NCI-H82 treated with DMSO at 0.1 percent for 48 hours (cell line): ENCODE measurements around the gene FHIT.
"Not testable (repeated sequence)": the region's sequence is repeated elsewhere in the genome, so short reads cannot be mapped to it uniquely, and the experiment has no call there.

ENCODE experiments used
- DNase-seq: peaks from one replicate; lab custom pipeline; 2025; ENCODE audit not compliant: unreplicated experiment; lab: John Stamatoyannopoulos, UW

FHIT gene

GRCh38 chr3:59982510-59982909, 1268.7 kb downstream of the FHIT start:
- no peak for DNase-seq

DNA sequence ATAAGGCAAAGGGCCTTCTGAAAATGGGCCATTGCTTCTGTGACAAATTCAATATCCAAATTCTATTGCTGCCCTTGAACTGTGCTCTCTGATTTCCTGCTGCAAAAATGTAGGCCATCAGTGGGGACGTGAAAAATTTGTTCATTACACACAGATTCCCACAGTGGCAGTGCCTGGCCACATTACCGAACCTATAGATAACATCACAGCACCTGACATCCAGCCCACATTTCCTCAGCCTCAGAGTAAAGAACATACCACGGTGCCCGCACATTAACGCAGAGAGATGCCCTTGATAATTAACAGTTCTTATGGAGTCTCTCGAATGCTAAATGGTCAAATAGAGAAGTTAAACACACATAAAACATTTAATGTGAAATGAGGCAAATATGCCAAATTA, 1269.9 kb downstream of the FHIT start:
- DNase-seq, result no peak

DNA sequence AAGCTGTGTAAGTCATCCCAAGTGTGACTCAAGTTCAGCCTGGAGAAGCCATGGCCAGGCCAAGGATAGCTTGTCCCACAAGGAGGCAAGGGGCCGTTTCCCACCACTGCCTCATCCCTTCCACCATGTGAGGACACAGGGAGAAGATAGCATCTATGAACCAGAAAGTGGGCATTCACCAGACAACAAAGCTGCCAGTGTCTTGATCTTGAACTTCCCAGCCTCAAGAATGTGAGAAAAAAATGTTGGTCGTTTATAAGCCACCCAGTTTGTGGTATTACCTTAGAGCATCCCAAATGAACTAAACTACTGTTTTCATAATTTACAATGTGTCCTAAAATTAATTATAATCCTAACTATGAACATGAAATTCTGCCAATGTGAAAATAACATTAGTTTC, 1270.7 kb downstream of the FHIT start:
- no peak for DNase-seq

DNA sequence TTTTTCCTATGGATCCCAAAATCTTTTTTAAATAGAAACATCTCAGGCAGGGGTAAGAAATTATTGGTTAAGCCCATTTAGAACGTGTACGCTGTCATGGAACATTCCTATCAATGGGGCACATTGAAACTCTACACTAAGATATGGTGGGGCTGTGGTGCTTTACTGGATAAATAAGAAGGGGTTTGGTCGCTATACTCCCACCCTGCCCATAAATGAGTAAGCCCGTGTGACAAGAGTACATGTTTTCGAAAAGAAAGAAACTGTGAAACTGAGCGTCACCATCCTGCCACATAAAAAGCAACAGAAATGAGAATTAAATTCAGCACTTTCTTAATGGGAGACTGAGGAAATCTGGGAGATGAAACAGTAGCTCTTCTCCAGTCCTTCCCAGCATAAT, 1271.7 kb downstream of the FHIT start:
- DNase-seq, result no peak

- DNase-seq, result no peak
These were observed 1272.3 kb downstream of the FHIT start for GRCh38 chr3:59978979-59979378.

- DNase-seq, result no peak
These were observed 1280.5 kb downstream of the FHIT start for GRCh38 chr3:59970796-59971195.

DNA sequence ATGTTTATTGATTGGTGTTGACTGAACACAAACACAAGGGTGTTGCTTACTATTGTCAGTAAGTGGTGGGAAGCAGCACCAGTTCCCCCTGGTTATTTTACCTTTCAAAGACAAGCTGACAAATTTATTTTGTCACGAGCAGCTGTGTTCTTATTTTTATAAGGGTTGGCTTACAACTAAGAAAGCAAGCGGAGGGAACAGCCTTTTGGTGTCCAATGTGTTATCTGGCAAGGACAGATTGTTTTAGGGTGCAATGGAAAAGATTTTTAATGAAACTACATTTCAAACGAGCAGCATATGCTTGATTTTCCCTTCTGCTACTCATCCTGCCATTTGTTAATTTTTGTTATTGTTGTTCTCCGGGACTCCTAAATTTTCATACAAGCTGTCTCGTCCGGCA, 1280.9 kb downstream of the FHIT start:
- DNase-seq, result no peak

GRCh38 chr3:59968513-59969045, 1282.7 kb downstream of the FHIT start:
- DNase-seq, result peak; percentile 53

- no peak for DNase-seq
These were observed 1287.6 kb downstream of the FHIT start for GRCh38 chr3:59963676-59964075.

DNA sequence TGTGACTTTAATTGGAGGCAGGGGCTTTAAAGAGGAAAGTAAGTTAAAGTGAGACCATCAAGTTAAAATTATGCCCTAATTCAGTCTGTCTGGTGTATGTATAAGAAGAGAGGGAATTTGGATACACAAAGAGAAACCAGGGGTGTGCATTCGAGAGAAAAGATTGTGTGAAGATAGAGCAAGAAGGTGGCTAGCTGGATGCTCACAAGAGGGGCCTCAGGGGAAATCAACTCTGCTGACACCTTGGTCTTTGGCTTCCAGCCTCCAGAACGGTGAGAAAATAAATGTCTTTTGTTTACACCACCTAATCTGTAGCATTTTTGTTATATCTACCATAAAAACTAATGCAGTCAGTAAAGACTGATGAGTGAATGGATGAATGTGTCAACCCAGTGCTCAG, 1294.1 kb downstream of the FHIT start:
- no peak for DNase-seq

DNA sequence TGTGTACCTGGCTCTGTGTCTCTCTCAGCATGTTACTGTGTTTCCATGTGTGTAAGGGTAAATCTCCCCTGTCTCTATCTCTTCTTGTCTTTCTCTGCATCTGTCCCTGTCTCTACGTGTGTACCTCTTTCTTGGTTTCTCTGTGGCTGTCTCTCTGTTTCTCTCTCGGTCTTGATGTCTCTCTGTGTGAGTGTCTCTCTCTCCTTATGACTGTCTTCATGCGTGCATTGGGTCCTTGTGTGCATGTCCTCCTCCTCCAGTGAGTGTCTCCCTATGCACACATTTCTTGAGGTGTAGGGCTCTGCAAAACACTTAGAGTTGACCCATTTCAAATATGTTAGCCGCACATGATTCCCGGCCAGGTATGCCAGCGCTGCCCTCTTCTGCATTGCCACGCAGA, 1298.1 kb downstream of the FHIT start:
- no peak for DNase-seq

DNA sequence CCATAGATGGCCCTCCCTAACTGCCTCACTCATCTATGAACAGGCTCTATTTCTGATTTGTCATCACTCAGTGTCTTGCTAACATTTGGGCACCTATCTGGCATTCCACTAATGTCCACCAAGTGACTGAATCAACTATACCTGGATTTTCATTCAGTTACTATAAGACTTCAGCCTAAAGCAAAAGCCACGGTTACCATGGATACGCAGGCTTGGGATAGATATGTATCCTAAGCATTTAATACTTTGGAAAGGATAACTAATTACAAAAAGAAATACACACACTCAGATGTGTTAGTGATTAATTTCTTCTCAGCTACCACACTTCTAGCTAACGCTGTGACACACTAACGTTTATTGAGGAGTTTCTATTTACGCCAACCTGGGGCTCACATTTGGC, 1301.9 kb downstream of the FHIT start:
- DNase-seq, result no peak

DNA sequence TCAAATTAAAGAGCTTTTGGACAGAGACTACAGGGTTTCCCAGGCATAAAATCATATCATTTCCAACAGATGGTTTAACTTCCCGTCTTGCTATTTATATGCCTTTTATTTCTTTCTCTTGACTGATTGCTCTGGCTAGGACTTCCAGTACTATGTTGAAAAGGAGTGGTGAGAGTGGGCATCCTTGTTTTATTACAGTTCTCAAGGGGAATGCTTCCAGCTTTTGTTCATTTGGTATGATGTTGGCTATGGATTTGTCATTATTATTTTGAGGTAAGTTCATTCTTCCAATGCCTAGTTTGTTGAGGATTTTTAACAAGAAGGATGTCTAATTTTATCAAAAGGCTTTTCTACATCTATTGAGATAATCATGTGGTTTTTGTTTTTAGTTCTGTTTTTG, 1304.9 kb downstream of the FHIT start:
- DNase-seq, result no peak

DNA sequence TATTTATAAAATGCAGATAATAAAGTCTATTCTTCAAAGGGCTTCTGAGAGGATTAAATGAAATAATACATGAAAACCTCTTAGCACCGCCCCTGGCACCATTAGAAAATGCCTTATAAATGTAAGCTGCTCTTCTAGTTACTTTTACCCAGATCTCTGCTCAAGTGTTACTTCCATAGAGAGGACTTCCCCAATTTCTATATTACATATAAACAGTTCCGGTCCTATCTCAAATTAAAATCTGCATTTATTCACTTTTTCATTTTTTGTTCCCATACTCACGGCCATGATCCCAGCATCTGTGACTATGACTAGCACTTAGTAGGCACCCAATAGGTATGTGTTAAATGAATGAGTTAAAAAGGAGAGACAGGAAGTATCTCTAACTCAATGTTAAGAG, 1310.5 kb downstream of the FHIT start:
- DNase-seq, result no peak

GRCh38 chr3:59939826-59940426, 1311.3 kb downstream of the FHIT start:
- DNase-seq, result no peak

DNA sequence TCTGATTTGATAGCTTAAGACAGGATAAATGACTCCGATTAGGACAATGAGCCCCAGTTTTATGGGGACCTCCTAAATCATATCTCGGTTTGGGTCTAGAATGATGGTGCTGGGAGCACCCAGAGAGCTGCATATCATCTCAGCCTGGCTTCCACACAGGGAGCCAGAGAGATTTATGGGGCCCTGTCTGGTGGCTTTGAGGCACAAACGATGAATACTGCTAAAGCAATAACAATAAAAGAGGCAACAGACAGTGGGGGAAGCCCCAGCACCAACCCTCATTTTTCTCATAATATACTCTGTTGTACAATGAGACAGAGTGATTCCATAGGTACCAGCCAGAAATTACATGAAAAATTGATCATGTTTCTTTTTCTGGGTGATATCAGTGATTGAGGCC, 1312.4 kb downstream of the FHIT start:
- no peak for DNase-seq

GRCh38 chr3:59937201-59937600, 1314.1 kb downstream of the FHIT start:
- no peak for DNase-seq

DNA sequence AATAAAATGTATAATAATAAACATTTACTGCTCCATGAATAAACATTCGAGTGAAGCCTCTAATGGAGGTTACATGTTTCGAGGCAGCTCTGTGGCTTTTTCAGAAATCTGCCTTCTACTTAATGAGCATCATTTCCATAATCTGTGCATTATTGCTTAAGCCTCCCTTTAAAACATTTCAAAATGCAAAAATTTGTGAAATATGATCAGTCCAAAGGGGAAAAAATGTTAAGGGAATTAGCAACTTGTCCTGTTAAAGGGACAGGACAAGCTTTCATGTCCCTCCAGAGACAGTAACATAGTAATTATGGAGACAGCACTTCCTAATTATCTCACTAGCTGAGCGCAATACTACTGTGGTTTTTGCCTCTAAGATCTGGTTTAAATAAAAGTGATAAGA, 1314.8 kb downstream of the FHIT start:
- no peak for DNase-seq

GRCh38 chr3:59935025-59935424, 1316.2 kb downstream of the FHIT start:
- no peak for DNase-seq

DNA sequence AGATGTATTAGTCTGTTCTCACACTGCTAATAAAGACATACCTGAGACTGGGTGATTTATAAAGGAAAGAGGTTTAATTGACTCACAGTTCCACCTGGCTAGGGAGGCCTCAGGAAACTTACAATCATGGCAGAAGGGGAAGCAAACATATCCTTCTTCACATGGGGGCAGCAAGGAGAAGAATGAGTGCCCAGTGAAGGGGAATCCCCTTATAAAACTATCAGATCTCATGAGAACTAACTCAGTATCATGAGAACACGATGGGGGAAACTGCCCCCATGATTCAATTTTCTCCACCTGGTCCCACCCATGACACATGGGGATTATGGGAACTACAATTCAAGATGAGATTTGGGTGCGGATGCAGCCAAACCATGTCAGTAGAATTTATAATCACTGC, 1316.7 kb downstream of the FHIT start:
- DNase-seq, result not testable (repeated sequence)

- no peak for DNase-seq
These were observed 1321.1 kb downstream of the FHIT start for GRCh38 chr3:59930170-59930569.

DNA sequence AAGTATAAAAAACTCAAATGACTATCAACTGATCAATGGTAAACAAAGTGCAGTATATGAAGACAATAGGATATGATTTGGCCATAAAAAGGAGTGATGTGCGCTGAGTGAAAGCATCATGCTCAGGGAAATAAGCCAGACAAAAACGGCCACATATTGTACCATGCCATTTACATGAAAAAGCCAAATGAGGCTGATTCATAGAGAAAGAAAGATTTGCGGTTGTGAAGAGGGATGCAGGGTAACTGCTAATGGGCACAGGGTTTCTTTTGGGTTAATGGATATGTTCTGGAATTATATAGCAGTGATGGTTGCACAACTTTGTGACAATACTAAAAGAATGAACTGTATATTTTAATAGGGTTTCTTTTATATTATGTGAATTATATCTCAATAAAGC, 1324.2 kb downstream of the FHIT start:
- no peak for DNase-seq

DNA sequence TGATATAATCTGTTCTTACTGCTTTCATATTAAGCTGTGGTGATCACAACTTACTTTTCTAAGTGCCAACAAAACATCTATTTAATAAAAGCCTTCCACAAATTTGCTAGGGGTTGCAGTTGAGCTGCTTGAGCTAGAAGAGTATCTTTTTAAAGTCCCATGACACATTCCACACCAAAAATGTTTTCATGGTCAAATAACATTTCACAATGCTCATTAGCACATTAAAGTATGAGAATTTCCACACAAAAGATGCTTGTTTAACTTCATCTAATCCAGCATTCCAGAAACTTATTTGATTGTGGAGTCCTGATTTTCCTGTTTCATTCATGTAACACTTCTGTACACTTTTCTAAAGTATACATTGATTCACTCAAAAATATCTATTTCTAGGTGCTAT, 1325.3 kb downstream of the FHIT start:
- DNase-seq, result no peak
